Measurements from ENCODE around the gene NSD2. TPM values are rescaled to one million over a fixed set of nuclear protein-coding genes. Genes with fewer than 3 reads are reported as not detected.

The NSD2 gene
- total RNA-seq, 1 donor from 2014 or later: 45.3 TPM

- intact Hi-C loops (cut with micrococcal nuclease): loop anchor here (10.0 kb wide), 1 partner anchor 526 kb away; no protein-coding TSS in a partner anchor
- no peak for ATAC-seq
- no peak for DNase-seq
These were observed 57.4 kb downstream of the NSD2 start for GRCh38 chr4:1928356-1929239.

GRCh38 chr4:1932736-1933135, 61.5 kb downstream of the NSD2 start:
- intact Hi-C loops (cut with micrococcal nuclease): no loop called here
- DNase-seq: no peak
- no peak for ATAC-seq

- no peak for ATAC-seq
- DNase-seq: no peak
- intact Hi-C loops (cut with micrococcal nuclease): no loop called here
These were observed 62.5 kb downstream of the NSD2 start for GRCh38 chr4:1933700-1934099.

GRCh38 chr4:1937550-1937949, 66.4 kb downstream of the NSD2 start:
- no peak for ATAC-seq
- DNase-seq: no peak
- intact Hi-C loops (cut with micrococcal nuclease): no loop called here

- DNase-seq: no peak
- ATAC-seq: no peak
- intact Hi-C loops (cut with micrococcal nuclease): no loop called here
These were observed 66.8 kb downstream of the NSD2 start for GRCh38 chr4:1938027-1938426.

GRCh38 chr4:1939664-1940509, 68.7 kb downstream of the NSD2 start:
- ATAC-seq: peak; percentile 84
- intact Hi-C loops (cut with micrococcal nuclease): no loop called here

GRCh38 chr4:1940566-1940965, 69.4 kb downstream of the NSD2 start:
- DNase-seq (no peak), ATAC-seq (peak; percentile 41)
- intact Hi-C loops (cut with micrococcal nuclease): no loop called here

More at GRCh38 chr4:1939664-1940509, 68.7 kb downstream of the NSD2 start:
- no peak for DNase-seq

GRCh38 chr4:1943928-1944327, 72.7 kb downstream of the NSD2 start:
- DNase-seq: no peak
- no peak for ATAC-seq
- intact Hi-C loops (cut with micrococcal nuclease): no loop called here

- ATAC-seq: no peak
- DNase-seq: no peak
- intact Hi-C loops (cut with micrococcal nuclease): no loop called here
These were observed 74.1 kb downstream of the NSD2 start for GRCh38 chr4:1945124-1945895.

GRCh38 chr4:1945912-1946311, 74.7 kb downstream of the NSD2 start:
- no peak for DNase-seq
- intact Hi-C loops (cut with micrococcal nuclease): no loop called here
- no peak for ATAC-seq

GRCh38 chr4:1948232-1948631, 77.0 kb downstream of the NSD2 start:
- DNase-seq: no peak
- ATAC-seq: no peak
- intact Hi-C loops (cut with micrococcal nuclease): no loop called here

- DNase-seq (no peak), ATAC-seq (no peak)
- intact Hi-C loops (cut with micrococcal nuclease): no loop called here
These were observed 77.8 kb downstream of the NSD2 start for GRCh38 chr4:1948892-1949436.

- no peak for ATAC-seq
- intact Hi-C loops (cut with micrococcal nuclease): no loop called here
- no peak for DNase-seq
These were observed 79.2 kb downstream of the NSD2 start for GRCh38 chr4:1950369-1950768.

GRCh38 chr4:1952058-1952700, 81.0 kb downstream of the NSD2 start:
- intact Hi-C loops (cut with micrococcal nuclease): no loop called here
- no peak for ATAC-seq
- DNase-seq: no peak

GRCh38 chr4:1952719-1953118, 81.5 kb downstream of the NSD2 start:
- ATAC-seq (no peak), DNase-seq (no peak)
- intact Hi-C loops (cut with micrococcal nuclease): no loop called here

- no peak for ATAC-seq
- no peak for DNase-seq
- intact Hi-C loops (cut with micrococcal nuclease): no loop called here
These were observed 82.1 kb downstream of the NSD2 start for GRCh38 chr4:1953335-1953734.

GRCh38 chr4:1956631-1957030, 85.4 kb downstream of the NSD2 start:
- intact Hi-C loops (cut with micrococcal nuclease): no loop called here
- no peak for DNase-seq
- ATAC-seq: no peak

- intact Hi-C loops (cut with micrococcal nuclease): no loop called here
- ATAC-seq: peak; percentile 60
- DNase-seq: peak; percentile 50
These were observed 87.3 kb downstream of the NSD2 start for GRCh38 chr4:1958276-1959103.

All from left ventricle myocardium superior (tissue), 1 donor.